HepG2 (cell line): ENCODE measurements around the gene ZP2. TPM values are rescaled to one million over a fixed set of nuclear protein-coding genes. Genes with fewer than 3 reads are reported as not detected.

Experiments
- ATAC-seq: fragments of 200-7000 bp; cut with Tn5 transposase; 3 replicates; pipeline ENCODE4 v1.9.1; 2020; ENCODE audit warnings: mild to moderate bottlenecking, moderate library complexity
- BruUV-seq: library from RNA; stranded (reverse); fragments of 400-500 nt; replicated peaks from 2 replicates; lab custom pipeline; 2021; lab: Mats Ljungman, UMichigan
- CTCF ChIA-PET: fragments of 300-600 bp; formaldehyde crosslinking; extraction: SDS; loops from one replicate; lab custom pipeline; 2021; ENCODE audit warnings: low total read pairs, inconsistent platforms, low intra/inter-chr PET ratio; lab: Yijun Ruan, JAX
- POLR2A ChIA-PET: fragments of 350-600 bp; sonication (Branson Sonifier 250); formaldehyde crosslinking; loops from one replicate; lab custom pipeline; 2020; ENCODE audit warnings: antibody characterized with exemption, inconsistent platforms; lab: Yijun Ruan, JAX
- DNase-seq: peaks from one replicate; pipeline ENCODE4 v3.0.0-alpha.2; 2015; ENCODE audit warnings: low spot score
- FAIRE-seq: peaks from 3 replicates; lab custom pipeline; 2011; peaks lifted over from hg19 to GRCh38; lab: Jason Lieb, UNC
- H2AFZ ChIP-seq: one replicate; pipeline ENCODE4 v1.6.1; 2011; ENCODE audit warnings: low read length, inconsistent platforms
- H3K27ac ChIP-seq: fragments of 300-600 bp; 3 replicates; pipeline ENCODE4 v1.8.0; 2011; ENCODE audit warnings: mixed run types, mild to moderate bottlenecking, mixed read lengths, low read length, inconsistent platforms; ENCODE audit not compliant: insufficient read depth; ENCODE audit errors: extremely low read length
- H3K27me3 ChIP-seq, 2 experiments: fragments of 200-600 bp in 1 of 2; 2 replicates in 1 of 2; 3 replicates in 1 of 2; pipeline versions ENCODE4 v1.6.0 to v1.8.0; 2011; ENCODE audit warnings: low read length in 2 of 2, mild to moderate bottlenecking in 2 of 2, moderate library complexity in 2 of 2, inconsistent platforms in 1 of 2; ENCODE audit not compliant: insufficient read depth in 2 of 2, control insufficient read depth in 1 of 2
- H3K36me3 ChIP-seq, 2 experiments: fragments of 200-600 bp in 1 of 2; replicated peaks in 1 of 2; 2 replicates in 1 of 2; 3 replicates in 1 of 2; pipeline versions ENCODE4 v1.5.1 to v1.8.0; 2011; ENCODE audit warnings: low read length in 2 of 2, inconsistent platforms in 1 of 2; ENCODE audit not compliant: insufficient read depth in 2 of 2, control insufficient read depth in 1 of 2
- H3K4me1 ChIP-seq: 2 replicates; pipeline ENCODE4 v1.5.1; 2012; ENCODE audit warnings: low read length, inconsistent platforms; ENCODE audit not compliant: insufficient read depth
- H3K4me2 ChIP-seq: 2 replicates; pipeline ENCODE4 v1.6.0; 2011; ENCODE audit warnings: low read depth, low read length, inconsistent platforms
- H3K4me3 ChIP-seq, 3 experiments: fragments of 200-600 bp in 1 of 3; sonication (generic), shearing (Covaris generic) in 1 of 3; replicated peaks in 1 of 3; 2 replicates each; pipeline ENCODE4 v1.5.1; 2011 to 2016; ENCODE audit warnings: low read length in 3 of 3, inconsistent platforms in 2 of 3, low read depth in 2 of 3, mild to moderate bottlenecking in 2 of 3, control low read depth in 1 of 3, mixed read lengths in 1 of 3; ENCODE audit not compliant: insufficient read depth in 1 of 3
- H3K79me2 ChIP-seq: one replicate; pipeline ENCODE4 v1.6.1; 2011; ENCODE audit warnings: low read length, inconsistent platforms; ENCODE audit not compliant: insufficient read depth
- H3K9ac ChIP-seq: 2 replicates; pipeline ENCODE4 v1.6.0; 2011; ENCODE audit warnings: mild to moderate bottlenecking, low read depth, low read length, inconsistent platforms; ENCODE audit not compliant: insufficient read depth
- H3K9me3 ChIP-seq: 2 replicates; pipeline ENCODE4 v1.5.1; 2012; ENCODE audit warnings: mild to moderate bottlenecking, low read length
- H4K20me1 ChIP-seq: 2 replicates; pipeline ENCODE4 v1.6.0; 2011; ENCODE audit warnings: inconsistent platforms, mild to moderate bottlenecking, low read length, moderate library complexity; ENCODE audit not compliant: insufficient read depth
- PRDM15 ChIP-seq: sonication (generic); formaldehyde crosslinking; IDR thresholded peaks from 2 replicates; pipeline ENCODE4 v1.4.0; 2020; ENCODE audit warnings: missing genetic modification reagents
- RELA ChIP-seq: sonication (generic); formaldehyde crosslinking; IDR thresholded peaks from 2 replicates; pipeline ENCODE4 v1.4.0; 2020; ENCODE audit warnings: missing genetic modification reagents
- RFX3 ChIP-seq: IDR thresholded peaks from 2 replicates; pipeline ENCODE4 v1.6.1; 2016; ENCODE audit warnings: missing biosample characterization, missing genetic modification reagents
- SMARCC2 ChIP-seq: fragments of 450-650 bp; IDR thresholded peaks from 2 replicates; pipeline ENCODE4 v1.6.1; 2017; ENCODE audit warnings: antibody characterized with exemption, mild to moderate bottlenecking
- TBX3 ChIP-seq: fragments of 450-650 bp; IDR thresholded peaks from 2 replicates; pipeline ENCODE4 v1.6.1; 2017; ENCODE audit warnings: antibody characterized with exemption, mild to moderate bottlenecking, inconsistent platforms, borderline replicate concordance
- ZNF234 ChIP-seq: sonication (generic); formaldehyde crosslinking; conservative IDR thresholded peaks from 2 replicates; pipeline ENCODE4 v1.5.1; 2020; ENCODE audit warnings: mild to moderate bottlenecking, missing genetic modification reagents
- ZNF34 ChIP-seq: sonication (generic); formaldehyde crosslinking; IDR thresholded peaks from 2 replicates; pipeline ENCODE4 v1.4.0; 2020; ENCODE audit warnings: mild to moderate bottlenecking, missing genetic modification reagents, borderline replicate concordance
- ZNF362 ChIP-seq: sonication (generic); formaldehyde crosslinking; IDR thresholded peaks from 2 replicates; pipeline ENCODE4 v1.4.0; 2020; ENCODE audit warnings: missing genetic modification reagents, mild to moderate bottlenecking, borderline replicate concordance
- ZNF567 ChIP-seq: sonication (generic); formaldehyde crosslinking; IDR thresholded peaks from 2 replicates; pipeline ENCODE4 v1.8.1; 2023; ENCODE audit warnings: mild to moderate bottlenecking, missing genetic modification reagents, borderline replicate concordance
- ZNF703 ChIP-seq: sonication (generic); formaldehyde crosslinking; IDR thresholded peaks from 2 replicates; pipeline ENCODE4 v1.5.1; 2020; ENCODE audit warnings: missing genetic modification reagents, mild to moderate bottlenecking, moderate library complexity, borderline replicate concordance
- WGBS: methylation state at CpG from one replicate; pipeline ENCODE4 v1.1.6; 2017; ENCODE audit warnings: low lambda C conversion rate; 5-methylcytosine and 5-hydroxymethylcytosine counted together
- in situ Hi-C: cut with HindIII; loops from 2 replicates; pipeline ENCODE4 v1.10.0; 2017; ENCODE audit warnings: low pct_unique_long_range_greater_than_20kb; ENCODE audit not compliant: extremely low pct_ligation_motif_present
- intact Hi-C: fragments of 100-400 bp; cut with micrococcal nuclease; formaldehyde crosslinking; loops from one replicate; pipeline ENCODE4 v1.10.0; 2022; ENCODE audit not compliant: unreplicated experiment
- polyA plus RNA-seq, 8 experiments: library from polyadenylated mRNA; depleted of rRNA in 3 of 8; stranded (reverse) in 7 of 8; unstranded in 1 of 8; fragments of >200 nt; fragmentation: Illumina TruSeq in 4 of 8; extraction: Trizol in 4 of 8; gene quantifications; 2 replicates each; pipeline versions ENCODE4 v1.2.1 to v1.2.3, GENCODE V29; 2011 to 2016; ENCODE audit warnings: low read depth in 4 of 8, missing spikeins in 1 of 8, mixed read lengths in 1 of 8; ENCODE audit not compliant: insufficient read depth in 1 of 8
- total RNA-seq, 5 experiments: library from RNA; depleted of rRNA; stranded (reverse); fragments of >200 nt; fragmentation: Illumina TruSeq; extraction: Trizol; gene quantifications; 2 replicates each; pipeline ENCODE4 v1.2.3, GENCODE V29; 2016; ENCODE audit warnings: low read depth in 1 of 5
- TF ChIP-seq, protein P1 (sequence below): sonication (generic); formaldehyde crosslinking; IDR thresholded peaks from 2 replicates; pipeline ENCODE4 v1.4.0; 2020; ENCODE audit warnings: missing genetic modification reagents, borderline replicate concordance

The ZP2 gene
- total and polyA plus RNA-seq, 2 of the 13 experiments (the other 11 are each of a cell fraction or from before 2014, with no cell fraction given): not detected

DNA sequence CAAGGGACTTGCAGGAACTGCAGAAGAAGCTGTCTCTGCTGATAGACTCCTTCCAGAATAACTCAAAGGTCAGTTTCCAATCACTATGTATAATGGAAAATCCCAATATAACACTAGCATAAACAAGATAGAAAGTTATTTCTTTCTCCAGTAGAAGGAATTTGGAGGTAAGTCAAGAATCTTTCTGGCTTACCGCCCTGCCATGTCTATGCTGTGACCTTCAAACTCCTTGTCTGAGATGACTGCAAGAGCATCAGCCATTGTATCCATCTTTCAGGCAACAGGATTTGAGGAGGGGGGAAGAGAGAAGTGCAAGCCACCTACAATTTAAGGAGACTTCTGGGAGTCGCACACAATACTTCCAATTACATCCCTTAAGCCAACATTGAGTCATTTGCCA is 50.2 kb downstream of the ZP2 start (continued):
- TF ChIP-seq ZNF703 (CRISPR knock-in tag) (no peak), TBX3 (no peak), PRDM15 (CRISPR knock-in tag) (no peak)

DNA sequence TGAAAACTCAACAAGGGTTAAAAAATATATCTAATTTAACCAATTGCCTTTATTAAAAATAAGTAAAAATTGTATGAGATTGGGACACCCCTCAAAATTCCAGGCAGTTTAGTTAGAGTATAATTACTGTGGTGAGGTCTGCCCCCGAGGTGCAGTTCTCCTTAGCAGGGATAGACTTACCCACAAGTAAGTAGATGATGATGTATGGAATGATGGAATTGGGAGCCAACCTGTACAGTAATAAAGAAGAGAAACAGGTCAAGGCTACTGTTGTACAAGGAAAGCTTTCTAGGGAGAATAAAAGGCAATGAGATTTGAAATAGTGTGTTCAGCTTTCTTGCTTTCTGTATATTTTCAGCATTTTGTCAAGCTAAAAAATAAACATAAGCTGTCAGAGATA is 51.1 kb downstream of the ZP2 start:
- 49% methylated on average over 1 of the region's 1 CpG for WGBS
- intact Hi-C loops: no loop called here
- Histone ChIP-seq H2AFZ (no peak overlapping the region), H3K4me2 (no peak overlapping the region), H3K27ac (no peak overlapping the region), H3K27me3 (peaks cover 2 to 18% of the 10 kb centered on the region in 2 experiments; a peak in 2 of 5 replicates), H3K9me3 (no peaks in the 10 kb centered on the region), H3K36me3 (no peaks in the 10 kb centered on the region), H3K79me2 (no peaks in the 10 kb centered on the region), H3K4me3 (no peak overlapping the region), H3K9ac (no peak overlapping the region), H4K20me1 (no peaks in the 10 kb centered on the region), H3K4me1 (peaks cover 33% of the 10 kb centered on the region)
- FAIRE-seq (no peak), ATAC-seq (no peak), DNase-seq (no peak)
- BruUV-seq: no TSS peak
- ChIA-PET POLR2A (interaction anchor here (1.0 to 1.4 kb wide), 2 partner anchors 102 to 141 kb away, joined by 3 to 5 read pairs; no protein-coding TSS in a partner anchor), CTCF (interaction anchor here (1.4 kb wide), 1 partner anchor 140 kb away, joined by 3 read pairs; no protein-coding TSS in a partner anchor)
- in situ Hi-C loops: loop anchor here (25.0 kb wide), 1 partner anchor 1177 kb away; no protein-coding TSS in a partner anchor
- TF ChIP-seq ZNF567 (no peak), SMARCC2 (no peak), RFX3 (CRISPR knock-in tag) (no peak), ZNF362 (no peak), ZNF234 (CRISPR knock-in tag) (no peak), RELA (CRISPR knock-in tag) (no peak), ZNF34 (CRISPR knock-in tag) (no peak)
- TF ChIP-seq, protein P1, sequence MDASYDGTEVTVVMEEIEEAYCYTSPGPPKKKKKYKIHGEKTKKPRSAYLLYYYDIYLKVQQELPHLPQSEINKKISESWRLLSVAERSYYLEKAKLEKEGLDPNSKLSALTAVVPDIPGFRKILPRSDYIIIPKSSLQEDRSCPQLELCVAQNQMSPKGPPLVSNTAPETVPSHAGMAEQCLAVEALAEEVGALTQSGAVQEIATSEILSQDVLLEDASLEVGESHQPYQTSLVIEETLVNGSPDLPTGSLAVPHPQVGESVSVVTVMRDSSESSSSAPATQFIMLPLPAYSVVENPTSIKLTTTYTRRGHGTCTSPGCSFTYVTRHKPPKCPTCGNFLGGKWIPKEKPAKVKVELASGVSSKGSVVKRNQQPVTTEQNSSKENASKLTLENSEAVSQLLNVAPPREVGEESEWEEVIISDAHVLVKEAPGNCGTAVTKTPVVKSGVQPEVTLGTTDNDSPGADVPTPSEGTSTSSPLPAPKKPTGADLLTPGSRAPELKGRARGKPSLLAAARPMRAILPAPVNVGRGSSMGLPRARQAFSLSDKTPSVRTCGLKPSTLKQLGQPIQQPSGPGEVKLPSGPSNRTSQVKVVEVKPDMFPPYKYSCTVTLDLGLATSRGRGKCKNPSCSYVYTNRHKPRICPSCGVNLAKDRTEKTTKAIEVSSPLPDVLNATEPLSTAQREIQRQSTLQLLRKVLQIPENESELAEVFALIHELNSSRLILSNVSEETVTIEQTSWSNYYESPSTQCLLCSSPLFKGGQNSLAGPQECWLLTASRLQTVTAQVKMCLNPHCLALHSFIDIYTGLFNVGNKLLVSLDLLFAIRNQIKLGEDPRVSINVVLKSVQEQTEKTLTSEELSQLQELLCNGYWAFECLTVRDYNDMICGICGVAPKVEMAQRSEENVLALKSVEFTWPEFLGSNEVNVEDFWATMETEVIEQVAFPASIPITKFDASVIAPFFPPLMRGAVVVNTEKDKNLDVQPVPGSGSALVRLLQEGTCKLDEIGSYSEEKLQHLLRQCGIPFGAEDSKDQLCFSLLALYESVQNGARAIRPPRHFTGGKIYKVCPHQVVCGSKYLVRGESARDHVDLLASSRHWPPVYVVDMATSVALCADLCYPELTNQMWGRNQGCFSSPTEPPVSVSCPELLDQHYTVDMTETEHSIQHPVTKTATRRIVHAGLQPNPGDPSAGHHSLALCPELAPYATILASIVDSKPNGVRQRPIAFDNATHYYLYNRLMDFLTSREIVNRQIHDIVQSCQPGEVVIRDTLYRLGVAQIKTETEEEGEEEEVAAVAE: no peak
